MM.1S (cell line): ENCODE results near the gene SLC2A10.

Experiments
- CTCF ChIP-seq: fragments of 300-600 bp; sonication (generic); IDR thresholded peaks from 2 replicates; pipeline ENCODE4 v1.5.1; 2016; ENCODE audit warnings: antibody characterized with exemption, low read length, mixed read lengths
- EZH2 ChIP-seq: fragments of 300-600 bp; sonication (generic); optimal IDR thresholded peaks from 2 replicates; pipeline ENCODE3; 2017; ENCODE audit warnings: low read depth, mild to moderate bottlenecking, antibody characterized with exemption, low read length, mixed read lengths
- EZH2phosphoT487 ChIP-seq: fragments of 300-600 bp; sonication (generic); IDR thresholded peaks from 2 replicates; pipeline ENCODE4 v1.6.1; 2018; ENCODE audit warnings: antibody characterized with exemption, low read length

GRCh38 chr20:46756419-46756818 lies 47.0 kb downstream of the SLC2A10 start:
- TF ChIP-seq CTCF = no peak
- no peak for TF ChIP-seq EZH2phosphoT487
- TF ChIP-seq EZH2 = no peak
